Body of pancreas (tissue), 4 donors: Measurements from ENCODE around the gene NGF.

Experiments used
- CTCF ChIP-seq, 7 experiments: fragments of 450-650 bp in 4 of 7; fragments of 200-600 bp in 3 of 7; sonication (generic) in 3 of 7; IDR thresholded peaks; one replicate each; pipeline ENCODE4 v1.5.1; 2016 to 2019; ENCODE audit warnings: antibody characterized with exemption in 7 of 7
- POLR2A ChIP-seq, 3 donors: fragments of 450-650 bp; IDR thresholded peaks; one replicate each; pipeline ENCODE4 v1.6.1; 2016; ENCODE audit warnings: antibody characterized with exemption in 3 of 3, mild to moderate bottlenecking in 2 of 3

GRCh38 chr1:115311474-115311989 lies 26.5 kb downstream of the NGF start:
- TF ChIP-seq CTCF (IDR thresholded peaks at IDR 0.05) = no peak
- no peak for TF ChIP-seq POLR2A (IDR thresholded peaks at IDR 0.05)
